ENCODE data around the gene GTPBP6. TPM values are rescaled to one million over a fixed set of nuclear protein-coding genes. Genes with fewer than 3 reads are reported as not detected.

Gene GTPBP6
- total and polyA plus RNA-seq, 8 donors = 19.8 to 73.9 (median 43.1) TPM

GRCh38 chrX:300334-300733 is 18.3 kb downstream of the GTPBP6 start:
- Histone ChIP-seq H3K4me3 (no peak overlapping the region), H3K36me3 (peaks cover 26 to 78% (median 76%) of the 10 kb centered on the region in 4 donors), H3K27me3 (no peaks in the 10 kb centered on the region), H3K9me3 (no peaks in the 10 kb centered on the region), H3K4me1 (no peaks in the 10 kb centered on the region), H3K27ac (no peak overlapping the region)
- 88 to 97% (median 93%) methylated on average over 8 of the region's 8 CpGs for WGBS, 5 donors
- no peak for DNase-seq
- intact Hi-C loops (cut with DNase I; ENCODE audit: low total_unique reads) = no loop called here
- TF ChIP-seq EP300 (IDR thresholded peaks at IDR 0.05) = no peak

GRCh38 chrX:298993-299392 is 19.6 kb downstream of the GTPBP6 start:
- Histone ChIP-seq H3K4me3 (no peak overlapping the region), H3K9me3 (no peaks in the 10 kb centered on the region), H3K4me1 (no peaks in the 10 kb centered on the region), H3K36me3 (peaks cover 19 to 78% (median 76%) of the 10 kb centered on the region in 4 donors), H3K27me3 (no peaks in the 10 kb centered on the region), H3K27ac (no peak overlapping the region)
- WGBS, 5 donors = 97 to 99% (median 97%) methylated on average over 15 to 36 of the region's 36 CpGs
- DNase-seq = no peak
- TF ChIP-seq POLR2A (IDR thresholded peaks at IDR 0.05) = no peak
- no peak for TF ChIP-seq CTCF (IDR thresholded peaks at IDR 0.05)
- TF ChIP-seq POLR2AphosphoS5 (IDR thresholded peaks at IDR 0.05) = no peak
- no peak for TF ChIP-seq EP300 (IDR thresholded peaks at IDR 0.05)
- intact Hi-C loops (cut with DNase I; ENCODE audit: low total_unique reads) = no loop called here

- Histone ChIP-seq H3K4me3 (no peak overlapping the region), H3K4me1 (no peaks in the 10 kb centered on the region), H3K27me3 (no peaks in the 10 kb centered on the region), H3K27ac (no peak overlapping the region), H3K9me3 (no peaks in the 10 kb centered on the region), H3K36me3 (peaks cover 31 to 79% (median 76%) of the 10 kb centered on the region in 4 donors)
- intact Hi-C loops (cut with DNase I; ENCODE audit: low total_unique reads) = no loop called here
- TF ChIP-seq CTCF (IDR thresholded peaks at IDR 0.05) (no peak), POLR2A (IDR thresholded peaks at IDR 0.05) (no peak), POLR2AphosphoS5 (IDR thresholded peaks at IDR 0.05) (no peak), EP300 (IDR thresholded peaks at IDR 0.05) (no peak)
- 91 to 98% (median 95%) methylated on average over 20 to 21 of the region's 21 CpGs for WGBS, 5 donors
- no peak for DNase-seq
Observed at GRCh38 chrX:295136-295535, 23.5 kb downstream of the GTPBP6 start.

- 96 to 98% (median 97%) methylated on average over 42 to 47 of the region's 47 CpGs for WGBS, 5 donors
- H3K9me3 ChIP-seq = no peaks in the 10 kb centered on the region
- H3K4me3 ChIP-seq = no peak overlapping the region
- intact Hi-C loops (cut with DNase I; ENCODE audit: low total_unique reads) = no loop called here
- TF ChIP-seq POLR2AphosphoS5 (IDR thresholded peaks at IDR 0.05) (no peak), POLR2A (IDR thresholded peaks at IDR 0.05) (no peak), EP300 (IDR thresholded peaks at IDR 0.05) (no peak), CTCF (IDR thresholded peaks at IDR 0.05) (no peak)
- H3K36me3 ChIP-seq = peaks cover 38 to 83% (median 82%) of the 10 kb centered on the region in 4 donors
- DNase-seq = peak in 1 of 2 donors; percentile 22
- no peak overlapping the region for H3K27ac ChIP-seq
- no peaks in the 10 kb centered on the region for H3K27me3 ChIP-seq
- H3K4me1 ChIP-seq = no peaks in the 10 kb centered on the region
Observed at GRCh38 chrX:292900-293897, 25.4 kb downstream of the GTPBP6 start.
